NCI-H82 treated with DMSO at 0.1 percent for 48 hours (cell line): ENCODE results near the gene YBX1.
"Not testable (repeated sequence)": the region's sequence is repeated elsewhere in the genome, so short reads cannot be mapped to it uniquely, and the experiment has no call there.

ENCODE experiments used
- DNase-seq: peaks from one replicate; lab custom pipeline; 2025; ENCODE audit not compliant: unreplicated experiment; lab: John Stamatoyannopoulos, UW

YBX1 gene

DNA sequence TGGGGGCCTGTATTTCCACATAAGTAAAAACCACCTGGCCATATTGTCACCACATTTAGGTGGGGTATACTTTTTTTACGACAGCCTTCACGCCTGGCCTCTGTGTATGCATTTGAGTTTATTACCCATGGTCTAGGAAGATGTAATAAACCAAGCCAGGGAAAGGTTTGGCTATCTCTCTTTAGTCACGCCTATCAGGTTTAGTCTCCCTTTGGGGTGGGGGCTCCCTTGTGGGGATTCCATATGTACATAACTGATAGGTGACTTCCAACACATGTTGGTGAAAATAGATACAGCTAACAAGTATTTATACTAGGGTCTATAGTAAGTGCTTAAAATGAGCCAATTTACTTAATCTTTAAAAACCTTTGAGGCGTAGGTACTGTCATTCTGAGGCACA is 4.2 kb downstream of the YBX1 start:
- DNase-seq: no peak

- no peak for DNase-seq
Observed at GRCh38 chr1:42689912-42690311, 7.7 kb downstream of the YBX1 start.

GRCh38 chr1:42690477-42691156 is 8.4 kb downstream of the YBX1 start:
- no peak for DNase-seq

DNA sequence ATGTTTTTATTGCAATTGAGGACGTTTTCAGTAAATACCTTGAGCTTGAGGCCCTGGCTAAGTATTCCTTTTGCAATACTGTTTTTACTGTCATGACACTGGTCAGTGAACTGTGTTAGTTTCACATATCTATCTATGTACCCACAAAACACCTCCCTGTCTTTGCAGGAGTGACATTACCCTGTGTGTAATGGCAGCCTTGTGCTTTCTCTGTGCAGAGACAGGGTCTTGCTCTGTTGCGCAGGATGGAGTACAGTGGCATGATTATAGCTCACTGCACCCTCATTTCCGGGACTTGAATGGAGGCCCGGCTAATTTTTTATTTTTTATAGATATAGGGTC is 8.9 kb downstream of the YBX1 start:
- no peak for DNase-seq

DNA sequence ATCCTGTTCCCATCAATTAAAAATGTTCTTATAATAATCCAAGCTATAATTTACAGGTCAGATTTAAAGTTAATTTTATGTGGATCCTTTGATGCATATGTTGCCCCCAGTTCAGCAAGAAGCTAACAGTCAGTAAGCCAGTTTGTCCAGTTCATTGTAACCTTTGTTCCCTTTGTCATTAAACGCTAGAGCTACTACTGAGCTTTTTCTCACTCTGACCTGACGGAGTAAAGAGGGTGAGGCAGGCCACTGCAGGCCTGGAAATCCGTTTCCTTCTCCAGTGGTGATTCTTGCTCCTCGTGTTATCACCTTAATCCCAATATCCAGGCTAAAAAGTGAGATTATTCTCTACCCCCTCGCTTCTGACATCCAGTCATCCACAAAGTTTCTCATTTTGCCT is 10.2 kb downstream of the YBX1 start:
- no peak for DNase-seq

DNA sequence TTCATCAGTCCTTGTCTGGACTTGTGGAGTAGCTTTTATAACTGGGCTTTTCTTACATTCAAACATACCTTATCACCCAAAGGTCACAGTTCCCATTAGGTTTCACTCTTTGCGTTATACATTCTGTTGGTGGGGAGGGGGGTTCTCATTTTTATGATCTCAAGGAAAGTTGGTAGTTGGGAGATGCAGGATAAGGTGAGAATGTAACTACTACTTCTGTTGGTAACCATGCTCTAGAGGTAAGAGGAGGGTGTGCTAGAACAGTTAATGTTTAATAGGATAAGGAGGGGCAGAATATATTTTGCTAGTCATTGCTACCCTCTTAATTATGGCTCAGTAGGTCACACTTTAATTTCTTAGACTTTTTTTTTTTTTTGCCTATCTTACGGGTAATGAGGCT is 10.7 kb downstream of the YBX1 start:
- no peak for DNase-seq

DNA sequence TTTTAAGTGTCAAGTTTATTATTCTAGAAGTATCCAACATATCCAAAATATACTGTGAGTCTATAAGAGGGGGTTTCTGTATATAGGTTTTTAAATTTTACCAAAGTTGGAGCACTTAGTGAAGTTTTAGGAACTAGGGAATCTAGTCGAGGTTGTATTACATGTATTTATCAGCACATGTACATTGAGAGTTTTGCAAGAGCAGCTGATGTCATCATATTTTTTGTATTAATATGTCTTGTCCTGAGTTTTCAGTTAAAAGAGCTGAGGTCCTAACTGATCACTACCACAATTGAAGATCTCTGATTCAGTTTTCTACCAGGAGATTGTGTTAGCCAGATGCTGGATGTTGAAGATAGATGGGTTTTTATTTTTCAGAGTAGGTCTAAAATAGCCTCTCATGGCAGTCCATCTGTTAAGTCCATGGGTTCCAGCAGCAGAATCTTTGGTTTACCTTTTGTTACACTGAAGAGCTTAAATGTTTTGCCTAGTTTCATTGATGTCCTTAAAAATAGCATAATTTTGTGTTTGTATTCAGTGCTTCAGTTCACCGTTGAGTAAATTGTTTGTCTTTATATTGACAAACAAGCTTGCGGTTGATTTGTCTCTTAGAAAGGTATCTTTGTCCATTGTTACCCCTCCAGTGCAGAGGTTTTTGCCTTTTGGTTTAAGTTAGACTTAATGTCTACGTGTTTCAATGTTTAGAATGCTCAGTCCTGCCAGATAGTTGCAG is 16.0 kb downstream of the YBX1 start:
- no peak for DNase-seq

DNA sequence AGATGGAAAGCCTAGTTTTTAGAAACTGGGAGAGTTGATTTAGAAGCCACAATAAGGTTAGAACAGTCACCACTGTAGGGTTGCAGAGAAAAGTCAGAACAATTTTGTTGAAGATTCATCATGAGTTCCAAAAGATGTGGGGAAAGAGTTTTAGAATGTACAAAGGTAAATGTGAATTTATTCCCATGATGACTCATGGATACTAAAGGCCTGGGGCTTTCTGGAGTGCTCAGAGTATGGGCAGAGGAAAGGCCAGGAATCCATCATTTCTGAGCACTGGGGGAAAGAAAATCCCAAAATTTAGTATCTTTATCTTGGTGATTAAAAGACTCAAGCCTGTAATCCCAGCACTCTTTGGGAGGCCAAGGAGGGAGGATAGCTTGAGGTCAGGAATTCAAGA is 17.8 kb downstream of the YBX1 start:
- no peak for DNase-seq

DNA sequence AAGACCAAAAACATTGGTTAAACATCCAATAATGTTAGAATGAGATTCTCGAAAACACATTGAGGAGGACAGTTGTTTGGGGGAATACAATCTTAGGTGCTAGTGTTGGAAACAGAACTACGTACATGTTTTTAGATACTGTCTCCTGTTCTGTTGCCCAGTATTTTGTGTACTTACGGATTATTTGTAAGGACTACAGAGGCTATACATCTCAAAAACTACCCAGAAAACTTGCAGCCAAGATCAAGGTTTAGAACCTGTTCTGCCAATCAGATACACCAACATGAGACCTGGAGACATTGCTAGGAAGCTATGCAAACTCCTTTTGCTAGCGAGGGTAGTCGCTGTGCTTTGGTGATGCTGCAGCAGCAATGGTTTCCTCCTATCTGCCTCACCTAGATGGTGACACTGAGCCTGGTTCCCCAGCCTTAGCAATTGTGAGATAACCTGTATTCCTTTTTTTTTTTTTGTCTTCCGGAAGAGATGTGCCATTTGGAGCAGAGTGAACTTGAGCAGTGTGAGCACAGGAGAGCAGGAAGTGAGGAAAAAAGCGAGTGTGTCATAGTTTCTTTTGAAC is 21.8 kb downstream of the YBX1 start:
- no peak for DNase-seq

- not testable (repeated sequence) for DNase-seq
Observed at GRCh38 chr1:42712808-42713207, 30.6 kb downstream of the YBX1 start.

- DNase-seq: no peak
Observed at GRCh38 chr1:42713293-42713692, 31.1 kb downstream of the YBX1 start.

DNA sequence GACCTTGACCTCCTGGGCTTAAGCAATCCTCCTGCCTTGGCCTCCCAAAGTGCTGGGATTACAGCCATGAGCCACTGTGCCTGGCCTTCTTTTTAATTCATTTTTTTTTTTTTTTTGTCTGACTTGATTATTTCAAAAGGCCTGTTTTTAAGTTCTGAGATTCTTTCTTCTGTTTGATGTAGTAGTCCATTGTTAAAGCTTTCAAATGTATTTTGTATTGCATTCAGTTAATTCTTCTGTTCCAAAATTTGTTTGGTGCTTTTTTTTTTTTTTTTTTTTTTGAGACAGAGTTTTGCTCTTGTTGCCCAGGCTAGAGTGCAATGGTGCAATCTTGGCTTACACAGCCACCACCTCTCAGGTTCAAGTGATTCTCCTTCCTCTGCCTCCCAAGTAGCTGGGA is 32.2 kb downstream of the YBX1 start:
- DNase-seq: not testable (repeated sequence)

GRCh38 chr1:42720868-42721267 is 38.6 kb downstream of the YBX1 start:
- DNase-seq: no peak

DNA sequence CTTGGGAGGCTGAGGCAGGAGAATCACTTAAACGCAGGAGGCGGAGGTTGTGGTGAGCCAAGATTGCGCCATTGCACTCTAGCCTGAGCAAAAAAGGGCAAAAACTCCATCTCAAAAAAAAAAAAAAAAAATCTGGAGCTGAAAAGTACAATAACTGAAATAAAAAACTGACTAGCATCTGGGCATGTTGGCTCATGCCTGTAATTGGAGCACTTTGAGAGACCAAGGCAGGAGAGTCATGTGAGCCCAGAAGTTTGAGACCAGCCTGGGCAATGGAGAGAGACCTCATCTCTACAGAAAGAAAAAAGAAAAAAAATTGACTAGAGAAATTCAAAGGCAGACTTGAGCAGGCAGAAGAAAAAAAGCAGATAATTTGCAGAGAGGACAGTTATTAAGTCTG is 39.7 kb downstream of the YBX1 start:
- DNase-seq: no peak

- not testable (repeated sequence) for DNase-seq
Observed at GRCh38 chr1:42722403-42722802, 40.2 kb downstream of the YBX1 start.

DNA sequence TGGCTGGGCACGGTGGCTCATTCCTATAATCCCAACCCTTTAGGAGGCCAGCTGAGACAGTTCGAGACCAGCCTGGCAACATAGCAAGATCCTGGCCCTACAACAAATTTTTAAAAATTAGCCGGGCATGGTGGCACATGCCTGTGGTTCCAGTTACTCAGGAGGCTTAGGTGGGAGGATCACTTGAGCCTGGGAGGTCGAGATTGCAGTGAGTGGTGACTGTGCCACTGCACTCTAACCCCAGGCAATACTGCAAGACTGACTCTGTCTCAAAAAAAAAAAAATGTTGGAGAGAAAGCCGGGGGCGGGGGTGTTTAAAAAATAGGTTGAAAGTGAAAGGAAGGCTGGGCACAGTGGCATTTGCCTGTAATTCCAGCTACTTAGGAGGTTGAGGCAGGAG is 41.3 kb downstream of the YBX1 start:
- DNase-seq: no peak

DNA sequence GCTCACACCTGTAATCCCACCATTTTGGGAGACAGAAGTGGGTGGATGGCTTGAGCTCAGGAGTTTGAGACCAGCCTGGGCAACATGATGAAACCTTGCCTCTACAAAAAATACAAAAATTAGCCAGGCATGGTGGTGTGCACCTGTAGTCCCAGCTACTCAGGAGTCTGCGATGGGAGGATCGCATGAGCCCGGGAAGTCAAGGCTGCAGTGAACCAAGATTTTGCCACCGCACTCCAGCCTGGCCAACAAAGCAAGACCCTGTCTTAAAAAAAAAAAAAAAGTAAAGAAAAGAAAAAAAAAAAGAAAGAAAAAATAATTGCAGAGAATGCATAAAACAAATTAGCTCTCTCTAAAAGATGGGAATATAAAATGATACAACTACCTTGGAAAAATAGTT is 43.6 kb downstream of the YBX1 start:
- not testable (repeated sequence) for DNase-seq

DNA sequence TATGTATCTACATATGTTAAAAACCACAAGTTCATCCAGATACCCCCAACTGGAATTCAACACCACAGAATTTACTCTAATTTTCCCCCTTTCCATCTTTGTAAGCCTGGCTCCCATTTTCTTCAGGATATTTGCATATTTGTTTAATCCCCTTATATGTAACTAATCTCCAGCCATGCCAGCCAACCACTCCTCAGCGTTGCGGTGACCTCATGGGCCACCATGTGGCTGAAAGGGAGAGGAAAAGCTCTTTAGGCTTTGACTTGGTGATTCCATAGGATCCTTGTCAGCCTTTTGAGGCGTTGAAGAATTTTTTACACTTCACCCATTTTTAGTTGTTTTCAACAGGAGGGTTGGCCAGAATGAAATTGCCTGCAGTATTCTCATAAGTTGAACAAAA is 47.8 kb downstream of the YBX1 start:
- DNase-seq: no peak

- no peak for DNase-seq
Observed at GRCh38 chr1:42730988-42731387, 48.8 kb downstream of the YBX1 start.

DNA sequence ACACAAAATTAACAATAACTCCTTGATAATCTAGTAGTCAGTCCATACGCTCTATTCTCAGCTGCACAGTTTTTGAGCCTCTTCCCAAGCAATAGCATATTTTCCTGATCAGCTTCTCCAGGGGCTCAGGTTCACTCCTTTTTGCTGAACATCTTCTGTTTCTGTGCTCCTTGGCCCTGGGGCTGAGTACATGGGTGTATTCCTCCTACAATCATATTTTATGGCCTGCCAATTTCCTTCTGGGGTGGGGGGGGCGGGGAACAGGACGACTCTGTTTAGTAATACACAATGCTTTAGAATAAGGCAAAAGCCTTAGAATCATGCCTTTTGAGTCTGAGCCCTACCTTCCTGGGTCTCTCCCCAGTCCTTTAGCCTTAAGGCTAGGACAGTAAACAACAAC is 49.4 kb downstream of the YBX1 start:
- DNase-seq: no peak

GRCh38 chr1:42732126-42732680 is 50.0 kb downstream of the YBX1 start:
- DNase-seq: peak; percentile 89
